Hematopoietic multipotent progenitor cell (in vitro differentiated cells): ENCODE data around the gene POLQ. TPM values are rescaled to one million over a fixed set of nuclear protein-coding genes. Genes with fewer than 3 reads are reported as not detected.
"Not testable (repeated sequence)": the region's sequence is repeated elsewhere in the genome, so short reads cannot be mapped to it uniquely, and the experiment has no call there.

ENCODE experiments used
- DNase-seq, 3 donors: peaks; one replicate each; pipeline ENCODE4 v3.0.0-alpha.2; 2011 to 2015; ENCODE audit warnings: low read depth in 2 of 3, low spot score in 2 of 3
- total RNA-seq: library from RNA; depleted of rRNA; stranded (reverse); fragments of >200 nt; gene quantifications from one replicate; pipeline ENCODE4 v1.2.3, GENCODE V29; 2012

The POLQ gene
- total RNA-seq, result 1.1 TPM

DNA sequence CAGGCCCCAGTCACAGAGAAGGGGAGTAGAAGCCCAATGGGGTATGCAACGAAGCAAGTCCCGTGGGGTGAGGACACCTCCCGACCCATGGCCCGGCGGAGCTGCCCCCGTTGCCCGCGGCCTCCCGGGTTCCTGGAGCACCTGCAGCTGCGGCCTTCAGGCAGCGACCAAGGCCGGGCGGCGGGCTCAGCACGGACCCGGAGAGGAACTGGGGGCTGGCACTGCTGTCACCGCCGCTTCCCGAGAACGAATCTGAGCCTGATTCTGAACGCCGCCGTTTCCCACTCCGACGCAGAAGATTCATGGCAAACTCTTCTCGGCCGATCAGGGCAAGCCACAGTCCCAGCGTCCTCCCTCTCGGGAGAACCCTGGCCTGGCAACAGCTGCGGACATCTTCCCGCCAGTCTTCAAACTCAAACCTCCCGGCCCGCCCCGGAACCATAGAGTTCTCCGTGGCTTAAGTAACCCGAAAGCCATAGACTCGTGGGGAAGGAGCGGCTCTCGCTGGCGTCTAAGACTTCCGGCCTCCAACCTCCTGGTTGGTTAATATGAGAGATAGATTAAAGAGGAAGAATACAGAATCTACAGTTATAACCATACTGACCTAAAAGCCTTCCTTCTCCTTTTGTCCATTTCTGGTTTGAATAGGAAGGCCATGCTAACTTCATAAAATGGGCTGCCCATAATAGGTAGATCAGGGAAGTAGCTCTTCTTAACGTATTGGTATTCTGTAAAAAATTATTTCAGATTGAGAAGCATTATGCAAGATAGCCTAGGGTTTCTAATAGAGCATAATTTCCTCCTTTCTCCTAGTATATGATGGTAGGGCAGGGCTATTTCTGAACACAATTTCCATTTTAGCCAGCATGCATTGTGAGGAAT, at the start of gene POLQ:
Gene POLQ, minus strand, starts transcription at position 415 of the 882 bp plus-strand sequence. Its CDS starts 111 bp downstream, at position 304.
- DNase-seq, result peak; percentile 58 to 98 (median 91)

DNA sequence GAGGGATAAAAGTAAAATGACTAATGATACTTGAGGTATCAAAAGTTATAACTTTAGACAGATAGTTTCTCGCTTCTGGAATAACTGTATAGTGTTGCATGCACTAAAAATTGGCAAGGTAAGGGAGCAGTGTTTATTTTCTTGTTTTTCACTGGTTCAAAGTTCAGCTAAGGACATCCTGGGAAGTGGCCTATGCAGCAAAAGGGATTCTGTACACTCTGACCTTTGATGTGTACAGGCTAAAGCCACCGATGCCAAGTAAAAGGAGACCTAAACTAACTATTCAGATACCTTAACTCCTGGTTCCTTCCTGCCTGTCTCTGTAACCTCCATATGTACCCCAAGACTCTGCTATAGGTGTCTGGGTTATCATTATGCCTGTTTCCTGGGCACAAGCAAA, 49.1 kb upstream of the POLQ start:
- no peak for DNase-seq

DNA sequence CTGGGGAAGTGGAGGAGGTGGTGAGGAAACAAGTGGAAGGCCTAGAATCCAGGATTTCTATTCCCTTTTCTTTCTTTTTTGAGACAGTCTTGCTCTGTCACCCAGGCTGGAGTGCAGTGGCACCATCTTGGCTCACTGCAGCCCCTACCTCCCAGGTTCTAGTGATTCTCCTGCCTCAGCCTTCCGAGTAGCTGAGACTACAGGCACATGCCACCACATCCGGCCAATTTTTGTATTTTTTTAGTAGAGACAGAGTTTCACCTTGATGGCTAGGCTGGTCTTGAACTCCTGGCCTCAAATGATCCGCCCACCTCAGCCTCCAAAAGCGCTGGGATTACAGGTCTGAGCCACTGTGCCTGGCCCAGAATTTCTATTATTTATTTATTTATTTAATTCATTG, 48.0 kb upstream of the POLQ start:
- DNase-seq, result not testable (repeated sequence)

- no peak for DNase-seq
These were observed 47.3 kb upstream of the POLQ start, which contains the start of gene FBXO40 for GRCh38 chr3:121592856-121593702. Gene FBXO40, plus strand, starts transcription at chr3:121593379. Its CDS starts 27,197 bp downstream, at chr3:121620576.

- DNase-seq, result no peak
These were observed 38.6 kb upstream of the POLQ start for GRCh38 chr3:121584418-121584817.

DNA sequence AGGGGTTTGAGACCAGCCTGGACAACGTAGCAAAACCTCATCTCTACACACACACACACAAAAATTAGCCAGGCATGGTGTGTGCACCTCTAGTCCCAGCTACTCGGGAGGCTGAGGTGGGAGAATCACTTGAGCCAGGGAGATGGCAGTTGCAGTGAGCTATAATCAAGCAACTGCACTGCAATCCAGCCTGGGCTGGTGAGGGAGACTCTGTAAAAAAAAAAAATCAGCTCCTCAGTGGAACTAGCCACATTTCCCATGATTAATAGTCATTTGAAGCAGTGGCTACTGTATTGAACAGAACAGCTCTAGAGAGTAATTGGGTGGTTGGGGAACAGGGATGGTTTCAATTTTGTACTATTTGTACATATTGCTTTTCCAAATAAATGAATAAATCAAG, 35.9 kb upstream of the POLQ start:
- DNase-seq, result no peak

DNA sequence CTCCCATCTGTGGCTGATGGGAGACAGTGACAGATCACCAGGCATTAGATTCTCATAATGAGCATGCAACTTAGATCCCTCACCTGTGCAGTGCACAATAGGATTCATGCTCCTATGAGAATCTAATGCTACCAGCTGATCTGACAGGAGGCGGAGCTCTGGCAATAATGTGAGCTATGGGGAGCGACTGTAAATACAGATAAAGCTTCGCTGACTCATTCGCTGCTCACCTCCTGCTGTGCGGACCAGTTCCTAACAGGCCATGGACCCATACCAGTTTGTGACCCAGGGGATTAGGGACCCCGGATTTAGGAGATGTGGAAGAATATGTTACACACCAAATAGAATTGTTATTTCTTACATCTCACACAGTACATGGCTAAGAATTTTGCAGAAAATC, 28.7 kb upstream of the POLQ start:
- DNase-seq, result no peak

- DNase-seq, result no peak
These were observed 21.9 kb upstream of the POLQ start, which contains the start of gene ARGFX for GRCh38 chr3:121567649-121568048. Gene ARGFX, plus strand, starts transcription at chr3:121567949. Its CDS starts 2,765 bp downstream, at chr3:121570714.

- DNase-seq, result no peak
These were observed 21.0 kb upstream of the POLQ start for GRCh38 chr3:121566773-121567172.

DNA sequence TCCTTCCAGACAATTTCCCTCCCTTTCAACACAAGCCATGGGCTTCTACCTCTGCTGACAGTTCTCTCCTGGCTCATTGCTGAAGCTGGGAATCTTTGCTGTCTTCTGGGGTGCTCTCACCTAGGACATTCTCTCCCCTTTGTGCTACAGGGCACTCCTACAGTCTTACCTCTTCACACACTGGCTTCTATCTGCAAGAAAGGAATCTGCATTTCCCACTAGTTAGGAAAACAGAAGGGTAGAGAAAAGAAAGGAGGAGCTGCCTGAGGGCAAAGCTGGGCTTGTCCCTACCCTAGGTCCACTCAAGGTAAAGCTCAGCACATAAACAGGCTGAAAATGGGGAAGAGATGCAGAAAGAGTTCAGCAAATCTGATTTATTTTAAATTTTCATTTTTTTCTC, 16.4 kb upstream of the POLQ start:
- no peak for DNase-seq

- no peak for DNase-seq
These were observed 11.7 kb upstream of the POLQ start for GRCh38 chr3:121557426-121557934.

- DNase-seq, result no peak
These were observed 7.0 kb upstream of the POLQ start for GRCh38 chr3:121552797-121553196.

DNA sequence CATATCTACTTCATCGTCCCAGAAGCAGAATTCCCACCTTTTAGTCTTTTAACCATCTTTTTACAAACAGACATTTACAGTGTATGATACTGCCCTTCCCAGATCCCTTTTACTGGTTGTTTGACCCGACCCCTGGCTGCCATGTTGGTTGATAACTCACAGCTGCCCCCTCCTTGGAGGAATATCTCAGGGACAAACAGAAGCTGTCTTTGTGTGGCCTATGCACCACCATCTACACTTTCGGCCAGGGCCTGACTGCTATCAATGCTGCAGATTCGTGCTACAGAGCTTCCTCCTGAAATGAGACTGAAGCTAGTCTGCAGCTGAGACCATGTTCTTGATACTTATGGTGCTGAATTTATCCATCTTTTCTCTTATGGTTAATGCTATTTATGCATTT, 6.6 kb upstream of the POLQ start:
- no peak for DNase-seq

- DNase-seq, result peak in 2 of 3 donors; percentile 1 to 3
These were observed 677 bp downstream of the POLQ start for GRCh38 chr3:121545049-121545573.

DNA sequence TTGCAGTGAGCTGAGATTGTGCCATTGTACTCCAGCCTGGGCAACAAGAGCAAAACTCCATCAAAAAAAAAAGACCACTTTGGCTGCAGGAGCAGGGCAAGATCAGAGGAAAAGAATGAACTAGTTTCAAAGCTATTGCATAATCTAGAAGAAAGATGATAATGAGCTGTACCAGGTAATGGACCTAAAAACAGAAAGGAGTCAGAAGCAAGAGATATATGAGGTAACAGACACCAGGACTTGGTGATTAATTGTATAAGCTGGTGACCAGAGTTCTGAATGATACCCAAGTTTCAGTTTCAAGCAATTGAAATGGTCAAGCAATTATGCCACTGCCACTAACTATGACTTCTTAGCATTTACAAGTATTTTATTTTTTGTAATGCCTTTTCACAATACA, 2.9 kb downstream of the POLQ start:
- DNase-seq, result no peak

DNA sequence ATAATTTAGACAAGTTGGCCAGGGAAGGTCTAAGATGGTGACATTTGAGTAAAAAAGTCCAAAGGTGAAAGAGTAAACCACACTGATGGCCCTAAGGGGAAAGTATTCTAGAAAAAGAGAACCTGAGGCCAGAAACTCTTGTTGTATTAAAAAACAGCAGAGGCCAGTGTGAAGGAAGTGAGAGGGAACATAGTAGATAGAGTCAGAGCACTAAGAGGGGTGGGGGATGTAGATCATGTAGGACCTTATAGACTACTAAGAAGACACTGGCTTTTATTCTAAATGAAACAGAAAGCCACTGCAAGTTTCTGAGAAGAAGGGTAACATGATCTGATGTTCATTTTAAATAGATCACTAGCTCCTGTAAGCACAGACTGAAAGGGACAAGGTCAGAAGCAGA, 14.5 kb downstream of the POLQ start:
- no peak for DNase-seq

DNA sequence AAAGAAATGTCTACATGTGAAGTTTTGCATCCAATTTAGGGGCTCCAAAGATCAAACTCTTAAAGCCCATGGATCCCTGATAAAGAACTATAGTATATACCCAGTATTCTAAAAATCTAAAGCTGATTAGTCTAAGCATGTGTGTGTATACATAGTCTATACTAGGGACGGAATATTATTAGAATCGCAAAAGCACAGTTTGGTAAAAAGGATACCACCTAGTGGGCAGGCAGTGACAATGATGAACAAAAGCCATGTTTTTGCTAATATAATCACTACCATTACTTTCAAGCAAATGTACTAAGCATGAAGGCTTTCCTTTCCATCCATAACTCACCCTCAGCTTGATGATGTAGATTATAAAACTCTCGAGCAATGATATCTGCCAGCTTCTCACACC, 16.5 kb downstream of the POLQ start:
- DNase-seq, result peak in 1 of 3 donors; percentile 30

GRCh38 chr3:121520510-121520909, 25.3 kb downstream of the POLQ start:
- no peak for DNase-seq

DNA sequence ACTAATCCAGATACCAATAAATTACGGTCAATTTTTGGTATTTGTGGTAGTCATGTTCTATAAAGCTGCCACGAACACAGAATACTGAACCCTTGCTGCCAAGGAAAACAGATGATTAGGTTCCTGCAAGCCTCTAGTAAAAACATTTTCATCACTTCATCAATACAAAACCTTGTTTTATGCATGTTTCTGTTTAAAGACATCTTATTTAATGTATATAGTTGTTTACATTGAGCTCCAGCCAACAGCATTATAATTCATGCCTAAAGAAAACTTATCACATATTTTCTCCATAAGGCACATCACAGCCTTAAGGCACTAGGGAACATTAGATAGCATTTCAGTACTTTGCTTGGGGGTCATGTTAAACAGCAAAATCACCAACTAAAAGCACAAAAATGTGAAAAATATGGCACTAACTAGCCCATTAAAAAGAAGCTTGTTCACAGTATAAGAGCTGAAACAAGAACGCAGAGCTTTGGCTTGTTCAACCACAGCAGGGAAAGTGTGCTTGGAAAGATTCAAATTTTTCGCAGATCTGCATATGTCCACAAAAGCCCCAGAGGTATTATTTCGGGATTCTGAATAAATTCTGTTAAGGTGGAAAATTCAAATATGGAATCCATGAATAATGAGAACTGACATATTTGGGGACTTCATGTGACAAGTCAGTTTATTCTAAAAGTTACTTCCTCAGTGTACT, 27.7 kb downstream of the POLQ start:
- no peak for DNase-seq

GRCh38 chr3:121515862-121516261, 29.9 kb downstream of the POLQ start:
- peak in 1 of 3 donors; percentile 1 for DNase-seq
